GM12801 (cell line): ENCODE measurements around the gene RASA3.

ENCODE experiments used
- CTCF ChIP-seq: IDR thresholded peaks from one replicate; pipeline ENCODE4 v1.5.1; 2011; ENCODE audit warnings: control low read depth; ENCODE audit not compliant: insufficient read length; ENCODE audit errors: extremely low read depth

Gene RASA3

DNA sequence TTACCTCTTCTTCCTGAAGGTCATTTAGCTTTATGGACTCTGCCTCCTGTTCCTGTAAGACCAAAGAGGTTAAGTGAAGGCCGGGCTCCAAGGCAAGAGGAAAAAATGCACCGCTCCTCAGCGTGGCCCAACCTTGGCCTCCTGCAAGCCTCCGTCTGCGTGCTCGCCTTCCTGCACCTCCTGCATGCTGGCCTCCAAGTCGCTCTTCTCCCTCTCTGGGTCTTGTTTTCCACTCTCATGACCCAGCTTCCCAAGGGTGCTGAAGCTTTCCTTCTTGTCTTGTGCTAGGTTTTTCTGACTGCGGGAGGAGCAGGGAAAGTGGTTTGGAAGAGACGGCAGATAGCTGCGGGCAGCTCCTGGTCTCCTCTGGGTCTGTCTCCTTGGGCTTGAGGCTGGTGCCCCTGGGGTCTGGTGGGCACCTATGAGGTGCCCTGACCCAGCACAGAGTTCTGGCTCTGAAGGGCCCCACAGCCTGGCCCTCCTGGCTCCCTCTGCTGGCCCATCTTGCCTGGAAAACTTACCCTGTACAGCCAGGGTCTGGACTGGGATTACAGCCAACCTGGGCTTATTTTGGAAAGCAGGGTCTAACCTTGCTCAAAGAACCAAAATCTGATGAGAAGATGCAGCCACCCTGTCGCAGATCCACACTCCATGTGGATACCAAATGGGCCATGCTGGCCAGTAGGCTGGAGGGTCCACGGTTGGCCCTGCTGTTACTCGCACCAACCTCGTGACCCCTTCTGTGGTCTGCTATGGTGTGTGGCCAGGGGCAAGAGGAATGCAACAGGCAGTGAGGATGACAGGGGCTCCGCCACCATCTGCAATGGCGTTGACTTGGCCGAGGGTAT lies 163.7 kb downstream of the RASA3 start:
- no peak for TF ChIP-seq CTCF

- TF ChIP-seq CTCF: no peak
Observed at GRCh38 chr13:113967729-113968462, 164.5 kb downstream of the RASA3 start.

DNA sequence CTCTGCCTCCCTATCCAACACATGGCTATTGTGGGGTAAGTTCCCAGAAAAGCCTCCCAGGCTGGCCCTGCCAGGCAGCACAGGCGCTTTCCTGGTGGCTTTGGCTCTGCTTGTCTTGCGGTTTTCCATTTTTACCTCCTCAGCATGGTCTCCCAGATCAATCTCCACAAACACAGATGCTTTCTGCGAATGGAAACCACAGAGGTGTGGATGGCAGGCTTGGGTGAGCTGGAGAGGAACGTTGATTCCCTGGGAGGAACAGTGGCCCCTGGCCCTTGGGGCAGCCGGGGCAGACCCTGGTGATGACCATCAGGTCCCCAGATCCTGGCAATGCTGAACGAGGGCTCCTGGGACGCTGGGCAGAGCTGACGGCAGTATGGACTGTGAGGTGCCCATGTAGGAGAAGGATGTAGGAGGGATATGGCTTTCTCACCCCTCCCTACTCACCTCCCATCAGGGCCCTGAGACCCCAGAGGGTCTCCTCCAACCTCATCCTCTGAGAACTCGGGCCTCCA lies 165.2 kb downstream of the RASA3 start:
- no peak for TF ChIP-seq CTCF

DNA sequence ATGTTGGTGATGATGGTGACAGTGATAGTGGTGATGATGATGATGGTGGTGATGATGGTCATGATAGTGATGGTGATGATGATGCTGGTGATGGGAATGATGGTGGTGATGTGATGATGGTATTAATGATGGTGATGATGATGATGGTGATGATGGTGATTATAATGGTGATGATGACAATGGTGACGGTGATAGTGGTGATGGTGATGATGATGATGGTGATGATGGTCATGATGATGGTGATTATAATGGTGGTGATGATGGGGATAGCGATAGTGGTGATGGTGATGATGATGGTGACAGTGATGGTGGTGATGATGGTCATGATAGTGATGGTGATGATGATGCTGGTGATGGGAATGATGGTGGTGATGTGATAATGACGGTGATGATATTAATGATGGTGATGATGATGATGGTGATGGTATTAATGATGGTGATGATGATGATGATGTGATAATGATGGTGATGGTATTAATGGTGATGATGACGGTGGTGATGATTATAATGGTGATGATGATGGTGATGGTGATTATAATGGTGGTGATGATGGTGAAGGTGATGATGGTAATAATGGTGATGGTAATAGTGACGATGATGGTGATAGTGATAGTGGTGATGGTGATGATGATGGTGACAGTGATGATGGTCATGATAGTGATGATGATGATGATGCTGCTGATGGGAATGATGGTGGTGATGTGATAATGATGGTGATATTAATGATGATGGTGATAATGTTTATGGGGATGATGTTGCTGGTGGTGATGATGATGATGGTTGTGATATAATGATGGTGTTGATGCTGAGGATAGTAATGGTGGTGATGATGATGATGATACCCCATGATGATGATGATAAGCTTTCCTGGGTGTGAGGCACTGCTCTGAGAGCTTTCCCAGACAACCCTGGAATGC lies 166.2 kb downstream of the RASA3 start:
- TF ChIP-seq CTCF: no peak

- TF ChIP-seq CTCF: no peak
Observed at GRCh38 chr13:113965383-113965874, 167.0 kb downstream of the RASA3 start.

- TF ChIP-seq CTCF: no peak
Observed at GRCh38 chr13:113964251-113964995, 168.0 kb downstream of the RASA3 start.
